ENCODE results near the gene DSCAM.

GRCh38 chr21:40457741-40458140 is 389.2 kb downstream of the DSCAM start:
- TF ChIP-seq CTCF (IDR thresholded peaks at IDR 0.05) (no peak), EP300 (IDR thresholded peaks at IDR 0.05) (no peak), POLR2A (IDR thresholded peaks at IDR 0.05) (no peak)
